Body of pancreas (tissue), 4 donors: ENCODE data around the gene GRK1. TPM values are rescaled to one million over a fixed set of nuclear protein-coding genes. Genes with fewer than 3 reads are reported as not detected.

Source experiments
- ATAC-seq: fragments of 150-250 bp; one replicate; pipeline ENCODE4 v1.9.1; 2016
- DNase-seq, 4 donors: peaks; one replicate each; pipeline ENCODE4 v3.0.0-alpha.2; 2019
- H3K27ac ChIP-seq, 4 donors: fragments of 200-600 bp; sonication (generic); 1 replicate in 3 of 4; 2 replicates in 1 of 4; pipeline versions ENCODE4 v1.5.1 to v1.6.1; 2016 to 2019; ENCODE audit warnings: mild to moderate bottlenecking in 1 of 4, mixed read lengths in 1 of 4, moderate library complexity in 1 of 4
- H3K27me3 ChIP-seq, 2 donors: fragments of 200-600 bp; sonication (generic); one replicate each; pipeline ENCODE4 v1.6.0; 2016; ENCODE audit warnings: mild to moderate bottlenecking in 1 of 2
- H3K36me3 ChIP-seq, 2 donors: fragments of 200-600 bp; sonication (generic); replicated peaks in 1 of 2; 2 replicates each; pipeline ENCODE4 v1.5.1; 2016; ENCODE audit warnings: low read depth in 2 of 2; ENCODE audit not compliant: insufficient read depth in 1 of 2
- H3K4me1 ChIP-seq: fragments of 200-600 bp; sonication (generic); one replicate; pipeline ENCODE4 v1.6.0; 2016
- H3K4me3 ChIP-seq, 2 donors: fragments of 200-600 bp; sonication (generic); 1 replicate in 1 of 2; 2 replicates in 1 of 2; pipeline ENCODE4 v1.5.1; 2016 to 2019
- H3K9me3 ChIP-seq, 3 donors: fragments of 200-600 bp; sonication (generic); 1 replicate in 2 of 3; 2 replicates in 1 of 3; pipeline ENCODE4 v1.5.1; 2016
- CTCF ChIP-seq, 7 experiments: fragments of 450-650 bp in 4 of 7; fragments of 200-600 bp in 3 of 7; sonication (generic) in 3 of 7; IDR thresholded peaks; one replicate each; pipeline ENCODE4 v1.5.1; 2016 to 2019; ENCODE audit warnings: antibody characterized with exemption in 7 of 7
- POLR2A ChIP-seq, 3 donors: fragments of 450-650 bp; IDR thresholded peaks; one replicate each; pipeline ENCODE4 v1.6.1; 2016; ENCODE audit warnings: antibody characterized with exemption in 3 of 3, mild to moderate bottlenecking in 2 of 3
- WGBS, 2 donors: methylation state at CpG; one replicate each; pipeline ENCODE4 v1.1.5; 2017; 5-methylcytosine and 5-hydroxymethylcytosine counted together
- intact Hi-C: fragments of 100-400 bp; cut with DNase I; formaldehyde crosslinking; loops from one replicate; pipeline ENCODE4 v1.15.1; 2023
- total RNA-seq, 2 donors: library from RNA; depleted of rRNA; stranded (reverse); fragments of >200 nt; gene quantifications; one replicate each; pipeline ENCODE4 v1.1.0, GENCODE V29; 2016

Gene GRK1
- total RNA-seq, 2 donors from 2014 or later, result not detected

- intact Hi-C loops, result no loop called here
- Histone ChIP-seq H3K27ac (peak overlapping the region in 1 of 4 donors; percentile 39), H3K36me3 (no peaks in the 10 kb centered on the region), H3K9me3 (no peaks in the 10 kb centered on the region), H3K4me3 (no peak overlapping the region), H3K27me3 (no peaks in the 10 kb centered on the region), H3K4me1 (peaks cover 8% of the 10 kb centered on the region)
- ATAC-seq (no peak), DNase-seq (peak in 1 of 4 donors; percentile 9)
- 96 to 100% methylated on average over 2 to 3 of the region's 3 CpGs for WGBS, 2 donors
- TF ChIP-seq CTCF (IDR thresholded peaks at IDR 0.05), result no peak
- TF ChIP-seq POLR2A (IDR thresholded peaks at IDR 0.05), result no peak
Observed at GRCh38 chr13:113665597-113666328, 1.3 kb upstream of the GRK1 start.

- TF ChIP-seq POLR2A (IDR thresholded peaks at IDR 0.05), result no peak
- TF ChIP-seq CTCF (IDR thresholded peaks at IDR 0.05), result no peak
- H3K4me3 ChIP-seq, result no peak overlapping the region
- H3K27me3 ChIP-seq, result no peaks in the 10 kb centered on the region
- H3K4me1 ChIP-seq, result peaks cover 8% of the 10 kb centered on the region
- peak overlapping the region in 1 of 4 donors; percentile 39 for H3K27ac ChIP-seq
- H3K9me3 ChIP-seq, result no peaks in the 10 kb centered on the region
- 100% methylated on average over 2 of the region's 2 CpGs; no CpG with 5 or more reads in 1 of the 2 donors for WGBS, 2 donors
- DNase-seq (peak in 2 of 4 donors; percentile 8 to 20), ATAC-seq (no peak)
- intact Hi-C loops, result no loop called here
- no peaks in the 10 kb centered on the region for H3K36me3 ChIP-seq
Observed at GRCh38 chr13:113666329-113666670, 719 bp upstream of the GRK1 start.

- Histone ChIP-seq H3K27me3 (no peaks in the 10 kb centered on the region), H3K27ac (no peak overlapping the region), H3K9me3 (no peaks in the 10 kb centered on the region), H3K36me3 (no peaks in the 10 kb centered on the region), H3K4me1 (peaks cover 8% of the 10 kb centered on the region), H3K4me3 (no peak overlapping the region)
- intact Hi-C loops, result no loop called here
- WGBS, 2 donors, result 90 to 92% methylated on average over 8 to 29 of the region's 29 CpGs
- ATAC-seq (no peak), DNase-seq (peak in 2 of 4 donors; percentile 2 to 7)
- TF ChIP-seq POLR2A (IDR thresholded peaks at IDR 0.05), result no peak
- TF ChIP-seq CTCF (IDR thresholded peaks at IDR 0.05), result no peak
Observed at GRCh38 chr13:113667771-113668490, 912 bp downstream of the GRK1 start.

GRCh38 chr13:113668491-113668971 lies 1.5 kb downstream of the GRK1 start:
- no peak for TF ChIP-seq CTCF (IDR thresholded peaks at IDR 0.05)
- TF ChIP-seq POLR2A (IDR thresholded peaks at IDR 0.05), result no peak
- no peak overlapping the region for H3K4me3 ChIP-seq
- intact Hi-C loops, result no loop called here
- H3K4me1 ChIP-seq, result peaks cover 8% of the 10 kb centered on the region
- no peaks in the 10 kb centered on the region for H3K27me3 ChIP-seq
- H3K9me3 ChIP-seq, result no peaks in the 10 kb centered on the region
- ATAC-seq, result no peak
- H3K27ac ChIP-seq, result no peak overlapping the region
- H3K36me3 ChIP-seq, result no peaks in the 10 kb centered on the region
- 51 to 76% methylated on average over 12 to 24 of the region's 24 CpGs for WGBS, 2 donors
- DNase-seq, result peak in 2 of 4 donors; percentile 3 to 5
